Measurements from ENCODE around the gene NTRK3.

NTRK3 gene

GRCh38 chr15:87949575-87950223 lies 306.8 kb downstream of the NTRK3 start:
- no peak for DNase-seq (ENCODE audit: low read depth in 2 of 2, low spot score in 1 of 2)

- no peak for DNase-seq (ENCODE audit: low read depth in 2 of 2, low spot score in 1 of 2)
Observed at GRCh38 chr15:87949151-87949574, 307.4 kb downstream of the NTRK3 start.

GRCh38 chr15:87947560-87947959 lies 309.0 kb downstream of the NTRK3 start:
- DNase-seq (ENCODE audit: low read depth in 2 of 2, low spot score in 1 of 2): no peak

GRCh38 chr15:87945246-87945645 lies 311.3 kb downstream of the NTRK3 start:
- DNase-seq (ENCODE audit: low read depth in 2 of 2, low spot score in 1 of 2): no peak

DNA sequence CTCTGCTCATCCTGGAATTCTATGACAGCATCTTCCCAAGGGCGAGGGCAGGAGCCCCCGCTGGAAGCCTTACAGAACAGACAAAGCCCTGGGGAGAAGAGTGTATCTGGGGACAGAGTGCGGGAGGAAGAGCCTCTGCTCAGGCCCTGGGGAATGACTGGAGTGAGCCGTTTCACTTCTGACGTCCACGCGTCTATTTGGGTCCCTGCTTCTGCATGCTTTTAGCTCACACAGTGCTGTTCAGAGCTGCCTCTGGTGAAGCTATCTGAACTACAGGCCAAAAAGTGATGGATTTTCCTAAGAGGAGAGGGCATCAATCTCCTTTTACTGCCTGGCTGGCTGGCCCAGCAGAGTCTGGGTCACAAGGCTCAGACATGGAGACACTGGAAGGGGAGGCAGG lies 311.8 kb downstream of the NTRK3 start:
- no peak for DNase-seq (ENCODE audit: low read depth in 2 of 2, low spot score in 1 of 2)

DNA sequence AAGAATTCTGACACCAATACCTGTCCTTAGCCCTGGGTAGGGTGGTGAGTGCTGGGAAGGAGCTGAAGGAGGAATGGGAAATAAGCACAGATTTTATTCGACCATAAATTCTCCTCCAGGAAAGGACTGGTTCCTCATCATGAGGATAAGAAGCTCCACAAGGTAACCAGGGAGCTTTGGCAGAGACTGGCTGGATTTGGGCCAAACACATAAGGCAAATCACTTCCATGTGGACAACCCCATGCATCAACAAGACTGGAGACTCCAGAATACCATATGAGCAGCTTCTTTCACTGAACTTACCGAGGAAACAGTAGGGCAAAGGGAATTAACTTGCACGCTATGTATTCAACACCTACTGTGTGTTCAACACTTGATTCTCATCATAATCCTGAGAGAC lies 312.5 kb downstream of the NTRK3 start:
- DNase-seq (ENCODE audit: low read depth in 2 of 2, low spot score in 1 of 2): no peak

GRCh38 chr15:87943626-87944025 lies 312.9 kb downstream of the NTRK3 start:
- no peak for DNase-seq (ENCODE audit: low read depth in 2 of 2, low spot score in 1 of 2)

GRCh38 chr15:87942316-87942715 lies 314.2 kb downstream of the NTRK3 start:
- DNase-seq (ENCODE audit: low read depth in 2 of 2, low spot score in 1 of 2): no peak

DNA sequence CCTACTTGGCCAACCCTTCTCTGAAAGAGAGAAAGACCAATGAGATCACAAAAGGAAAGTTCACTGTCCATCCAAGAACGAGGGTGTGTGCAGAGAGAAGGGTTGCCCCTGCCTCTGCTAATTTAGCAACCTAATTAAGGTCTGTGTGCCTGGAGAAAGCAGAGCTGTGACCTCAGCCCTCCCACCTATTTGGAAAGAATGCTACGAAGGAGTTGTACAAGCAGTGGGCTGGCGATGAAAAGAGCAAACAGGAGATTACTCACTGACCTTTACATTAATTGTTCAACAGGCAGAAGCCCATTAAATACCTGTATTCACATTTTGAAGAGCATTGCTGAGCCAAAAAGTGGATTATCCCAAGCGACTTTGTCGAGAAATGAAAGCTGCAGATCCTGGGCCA lies 314.9 kb downstream of the NTRK3 start:
- DNase-seq (ENCODE audit: low read depth in 2 of 2, low spot score in 1 of 2): no peak

DNA sequence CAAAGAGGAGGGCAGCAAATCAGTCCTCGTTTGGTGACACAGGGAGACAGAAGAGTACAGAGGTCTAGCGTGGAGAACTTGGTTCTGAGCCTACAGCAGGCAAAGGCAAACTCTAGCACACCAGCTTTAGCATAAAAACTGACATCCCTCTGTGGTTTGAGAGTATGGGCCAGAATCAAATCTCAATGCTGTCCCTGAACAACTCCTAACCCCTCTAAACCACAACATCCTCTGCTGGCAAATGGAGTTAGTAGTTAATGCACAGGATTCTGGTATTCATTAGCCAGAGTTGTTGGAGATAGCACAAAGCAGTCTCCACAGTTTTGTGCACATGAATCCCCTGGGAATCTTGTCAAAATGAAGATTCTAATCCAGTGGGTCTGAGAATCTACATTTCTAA lies 315.8 kb downstream of the NTRK3 start:
- no peak for DNase-seq (ENCODE audit: low read depth in 2 of 2, low spot score in 1 of 2)

GRCh38 chr15:87939848-87940457 lies 316.6 kb downstream of the NTRK3 start:
- DNase-seq (ENCODE audit: low read depth in 2 of 2, low spot score in 1 of 2): no peak

GRCh38 chr15:87938031-87938430 lies 318.5 kb downstream of the NTRK3 start:
- DNase-seq (ENCODE audit: low read depth in 2 of 2, low spot score in 1 of 2): no peak

- no peak for DNase-seq (ENCODE audit: low read depth in 2 of 2, low spot score in 1 of 2)
Observed at GRCh38 chr15:87935583-87935982, 321.0 kb downstream of the NTRK3 start.

GRCh38 chr15:87931584-87931983 lies 325.0 kb downstream of the NTRK3 start:
- DNase-seq (ENCODE audit: low read depth in 2 of 2, low spot score in 1 of 2): no peak

DNA sequence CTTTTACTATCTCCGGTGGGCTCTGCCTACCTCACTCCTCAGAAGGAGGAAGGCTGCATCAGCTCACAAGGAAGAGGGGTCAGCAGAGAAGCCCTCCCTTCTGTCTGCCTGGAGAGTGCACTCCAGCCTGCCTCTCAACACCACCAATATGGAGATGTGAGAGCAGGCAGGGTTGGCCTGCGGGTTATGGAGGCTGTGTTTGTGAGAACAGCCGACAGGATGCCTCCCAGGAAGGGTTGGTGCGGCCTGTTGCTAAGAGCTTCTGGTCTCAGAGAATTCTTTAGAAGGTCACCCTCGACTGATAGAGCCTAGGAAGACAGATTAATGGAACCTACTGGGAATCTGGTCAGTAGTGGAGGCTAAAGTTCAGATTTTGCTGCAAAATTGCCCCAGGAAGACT lies 326.1 kb downstream of the NTRK3 start:
- no peak for DNase-seq (ENCODE audit: low read depth in 2 of 2, low spot score in 1 of 2)

GRCh38 chr15:87929841-87930240 lies 326.7 kb downstream of the NTRK3 start:
- no peak for DNase-seq (ENCODE audit: low read depth in 2 of 2, low spot score in 1 of 2)

- no peak for DNase-seq (ENCODE audit: low read depth in 2 of 2, low spot score in 1 of 2)
Observed at GRCh38 chr15:87924433-87924832, 332.1 kb downstream of the NTRK3 start.

DNA sequence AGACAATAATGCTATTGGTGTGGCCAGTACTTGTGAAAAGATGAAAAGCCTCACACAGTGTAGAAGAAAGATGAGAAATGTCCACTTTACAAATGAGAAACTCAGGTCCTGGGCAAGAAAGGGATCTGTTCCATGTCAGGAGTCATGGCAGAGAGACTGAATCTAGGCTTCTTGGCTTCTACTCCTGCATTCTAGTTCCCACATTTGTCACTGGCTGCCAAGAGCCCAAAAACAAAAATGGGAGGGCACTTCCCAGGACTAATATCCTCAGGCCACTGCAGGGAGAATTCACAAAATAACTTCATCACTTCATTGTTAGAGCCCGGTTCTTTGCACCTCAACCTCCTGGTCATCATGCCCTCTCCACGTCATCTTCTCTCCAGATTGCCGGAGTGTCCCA lies 337.5 kb downstream of the NTRK3 start:
- no peak for DNase-seq (ENCODE audit: low read depth in 2 of 2, low spot score in 1 of 2)

- DNase-seq (ENCODE audit: low read depth in 2 of 2, low spot score in 1 of 2): no peak
Observed at GRCh38 chr15:87917480-87917879, 339.1 kb downstream of the NTRK3 start.

GRCh38 chr15:87916208-87916607 lies 340.3 kb downstream of the NTRK3 start:
- no peak for DNase-seq (ENCODE audit: low read depth in 2 of 2, low spot score in 1 of 2)

DNA sequence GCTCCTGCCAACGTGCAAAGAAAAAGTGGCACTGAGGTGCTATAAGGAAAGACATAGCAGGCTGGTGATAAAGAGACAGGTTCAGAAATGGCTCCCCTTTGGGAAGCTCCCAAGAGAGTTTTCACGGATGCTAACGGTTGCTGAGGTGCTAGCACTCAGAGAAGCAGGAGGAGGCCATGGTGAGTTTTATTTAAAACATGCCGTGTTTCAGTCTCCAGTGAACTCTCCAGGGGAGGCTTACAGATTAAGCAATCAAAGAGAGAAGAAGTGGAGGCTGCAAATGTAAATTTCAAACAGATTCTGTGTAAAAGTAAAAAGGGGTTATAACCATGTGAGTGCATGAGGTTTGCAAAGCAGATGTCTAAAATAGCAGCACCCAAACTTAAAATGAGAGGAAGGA lies 346.2 kb downstream of the NTRK3 start:
- DNase-seq (ENCODE audit: low read depth in 2 of 2, low spot score in 1 of 2): no peak

DNA sequence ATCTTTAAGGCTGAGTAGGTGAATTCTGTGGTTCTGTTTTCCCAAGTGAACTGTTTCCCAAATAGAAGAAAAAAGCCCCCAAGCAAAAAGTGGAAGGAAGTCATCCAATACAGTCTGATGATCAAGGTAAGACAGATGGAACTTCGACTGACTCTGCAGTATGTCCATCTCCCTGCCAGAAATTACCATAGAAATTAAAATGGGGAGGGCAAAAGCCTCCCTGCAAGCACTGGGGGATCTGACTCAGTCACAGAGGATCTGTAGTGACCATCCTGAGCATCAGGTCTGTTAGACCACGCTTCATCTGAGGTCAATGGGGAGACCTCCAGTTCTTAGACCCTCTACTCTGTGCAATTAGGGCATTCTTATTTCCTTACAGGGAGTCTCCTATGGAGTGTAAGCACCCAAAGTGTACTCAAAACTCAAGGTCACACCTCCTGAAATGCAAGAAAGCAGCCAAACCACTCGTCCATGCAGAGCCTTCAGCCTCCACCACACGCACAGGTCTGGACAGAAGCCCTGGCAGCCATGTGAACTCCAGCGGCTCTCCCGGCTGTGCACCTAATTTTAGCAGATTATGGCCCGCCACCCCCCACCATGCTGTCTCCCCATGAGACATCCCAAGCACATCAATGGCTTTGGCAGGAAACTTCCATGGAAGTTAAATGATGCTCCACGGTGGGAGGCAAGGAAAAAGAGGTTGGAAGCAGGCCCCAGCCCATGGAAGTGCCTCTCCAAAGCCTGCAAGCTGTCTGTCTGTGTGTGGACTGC lies 348.7 kb downstream of the NTRK3 start:
- DNase-seq (ENCODE audit: low read depth in 2 of 2, low spot score in 1 of 2): no peak

All from stimulated activated CD8-positive, alpha-beta memory T cell treated with anti-CD3 and anti-CD28 coated beads, Interleukin-4, amount 100 ng/mL, for 1 hour (primary cell).